Vagina (tissue), 2 donors: ENCODE results near the gene NKTR.

Experiments
- CTCF ChIP-seq, 3 experiments: fragments of 450-650 bp in 2 of 3; fragments of 200-600 bp in 1 of 3; sonication (generic) in 1 of 3; IDR thresholded peaks; one replicate each; pipeline ENCODE4 v1.5.1; 2017 to 2019; ENCODE audit warnings: antibody characterized with exemption in 3 of 3, mild to moderate bottlenecking in 2 of 3, moderate library complexity in 2 of 3
- POLR2A ChIP-seq, 2 donors: fragments of 450-650 bp; IDR thresholded peaks; one replicate each; pipeline ENCODE4 v1.6.1; 2017; ENCODE audit warnings: antibody characterized with exemption in 2 of 2, mild to moderate bottlenecking in 2 of 2, moderate library complexity in 2 of 2
- POLR2AphosphoS5 ChIP-seq, 2 donors: sonication (generic); formaldehyde crosslinking; IDR thresholded peaks; one replicate each; pipeline ENCODE4 v1.9.0; 2017; ENCODE audit warnings: antibody characterized with exemption in 2 of 2, mild to moderate bottlenecking in 2 of 2, low read depth in 1 of 2; ENCODE audit not compliant: insufficient read depth in 1 of 2

GRCh38 chr3:42675909-42676308 lies 75.4 kb downstream of the NKTR start:
- TF ChIP-seq POLR2AphosphoS5 (IDR thresholded peaks at IDR 0.05; ENCODE audit: insufficient read depth in 1 of 2, low read depth in 1 of 2) (no peak), CTCF (IDR thresholded peaks at IDR 0.05) (no peak), POLR2A (IDR thresholded peaks at IDR 0.05) (no peak)
